Pancreas (tissue), 10 donors: ENCODE measurements around the gene ID4. TPM values are rescaled to one million over a fixed set of nuclear protein-coding genes. Genes with fewer than 3 reads are reported as not detected.

ENCODE experiments used
- ATAC-seq, 4 donors: fragments of 200-7000 bp; cut with Tn5 transposase; one replicate each; pipeline versions ENCODE4 v1.8.0 to v1.9.1; 2020; ENCODE audit warnings: mild to moderate bottlenecking in 4 of 4, moderate library complexity in 4 of 4
- DNase-seq, 6 donors: peaks; one replicate each; pipeline ENCODE4 v3.0.0-alpha.2; 2020
- FAIRE-seq: peaks from 2 replicates; lab custom pipeline; 2012; peaks lifted over from hg19 to GRCh38; lab: Jason Lieb, UNC
- H3K27ac ChIP-seq, 4 donors: fragments of 200-600 bp; sonication (generic); 1 replicate in 3 of 4; 2 replicates in 1 of 4; pipeline versions ENCODE4 v1.5.0 to v1.8.0; 2020
- H3K27me3 ChIP-seq, 4 donors: fragments of 200-600 bp; one replicate each; pipeline ENCODE4 v1.8.0; 2021
- H3K36me3 ChIP-seq, 3 donors: fragments of 200-600 bp; sonication (generic) in 1 of 3; one replicate each; pipeline versions ENCODE4 v1.5.0 to v1.8.0; 2020 to 2021
- H3K4me1 ChIP-seq, 3 donors: fragments of 200-600 bp; one replicate each; pipeline ENCODE4 v1.8.0; 2021
- H3K4me3 ChIP-seq, 4 donors: fragments of 200-600 bp; sonication (generic) in 2 of 4; one replicate each; pipeline versions ENCODE4 v1.5.0 to v1.8.0; 2020 to 2021
- H3K9me3 ChIP-seq, 4 donors: fragments of 200-600 bp; one replicate each; pipeline ENCODE4 v1.8.0; 2021
- WGBS, 2 donors: extraction: QIAGEN DNeasy Blood & Tissue Kit; methylation state at CpG; one replicate each; pipeline ENCODE4 v1.1.7; 2013; 5-methylcytosine and 5-hydroxymethylcytosine counted together
- intact Hi-C, 3 donors: fragments of 100-400 bp; cut with DNase I; formaldehyde crosslinking; loops; one replicate each; pipeline versions ENCODE4 v1.11.1 to v1.14.2; 2022
- polyA plus RNA-seq, 2 donors: library from polyadenylated mRNA; stranded (reverse); fragments of 200-250 nt; gene quantifications; one replicate each; pipeline ENCODE4 v1.2.3, GENCODE V29; 2013
- total RNA-seq, 6 donors: library from RNA; stranded (reverse); fragmentation: NEBNext Ultra II Directional in 4 of 6; extraction: Animal tissue kit (Norgen Biotek cat#: 25700) in 4 of 6; gene quantifications; one replicate each; pipeline versions ENCODE4 v1.2.1 to v1.2.4, GENCODE V29; 2021 to 2023
- TF ChIP-seq, protein P1 (sequence below), 4 donors: fragments of 200-600 bp; sonication (generic) in 3 of 4; IDR thresholded peaks; one replicate each; pipeline versions ENCODE4 v1.5.0 to v1.8.0; 2021; ENCODE audit warnings: antibody characterized with exemption in 4 of 4
- donor health status: healthy with polysubstance abuse.
- donor health status: DM: no; HTN: no; CAD: no; lungs with moderate emphysema.
- donor health status: DM: no; HTN: no; CAD: no.
- donor health status: control.
- donor health status: control.
- donor health status: Bipolar disorder and iron deficiency.
- donor health status: DM: yes; HTN: yes; CAD: no.
- donor health status: DM: no; HTN: no; CAD: no.
- donor health status: DM: no; HTN: no; CAD: no.
- donor health status: DM: yes; HTN: yes; CAD: no.

Gene ID4
- total and polyA plus RNA-seq, 8 donors: 11.8 to 23.0 (median 16.8) TPM

DNA sequence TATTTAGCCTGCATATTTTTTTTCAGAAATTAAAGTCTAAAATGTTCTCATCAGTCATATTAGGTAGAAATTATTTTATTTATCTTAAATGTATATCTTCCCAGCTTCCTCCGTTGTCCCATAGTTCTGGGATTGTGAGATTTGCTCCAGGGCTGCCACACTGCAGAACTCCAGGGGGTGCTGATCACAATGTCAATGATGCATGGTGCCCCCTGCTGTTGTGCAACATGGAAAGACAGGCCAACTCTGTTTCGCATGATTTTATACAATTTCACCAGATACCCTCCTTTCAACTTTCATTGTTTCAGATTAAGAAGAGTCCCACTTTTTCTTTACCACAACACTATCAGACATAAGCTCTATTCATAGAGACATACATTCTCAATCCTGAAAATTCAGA is 35.9 kb downstream of the ID4 start:
- peak in 1 of 4 donors; percentile 38 for ATAC-seq
- intact Hi-C loops: no loop called here
- Histone ChIP-seq H3K27me3 (no peaks in the 10 kb centered on the region), H3K4me1 (peaks cover 0 to 3% (median 0%) of the 10 kb centered on the region in 3 donors), H3K36me3 (no peaks in the 10 kb centered on the region), H3K27ac (no peak overlapping the region), H3K4me3 (no peak overlapping the region), H3K9me3 (no peaks in the 10 kb centered on the region)
- TF ChIP-seq, protein P1, sequence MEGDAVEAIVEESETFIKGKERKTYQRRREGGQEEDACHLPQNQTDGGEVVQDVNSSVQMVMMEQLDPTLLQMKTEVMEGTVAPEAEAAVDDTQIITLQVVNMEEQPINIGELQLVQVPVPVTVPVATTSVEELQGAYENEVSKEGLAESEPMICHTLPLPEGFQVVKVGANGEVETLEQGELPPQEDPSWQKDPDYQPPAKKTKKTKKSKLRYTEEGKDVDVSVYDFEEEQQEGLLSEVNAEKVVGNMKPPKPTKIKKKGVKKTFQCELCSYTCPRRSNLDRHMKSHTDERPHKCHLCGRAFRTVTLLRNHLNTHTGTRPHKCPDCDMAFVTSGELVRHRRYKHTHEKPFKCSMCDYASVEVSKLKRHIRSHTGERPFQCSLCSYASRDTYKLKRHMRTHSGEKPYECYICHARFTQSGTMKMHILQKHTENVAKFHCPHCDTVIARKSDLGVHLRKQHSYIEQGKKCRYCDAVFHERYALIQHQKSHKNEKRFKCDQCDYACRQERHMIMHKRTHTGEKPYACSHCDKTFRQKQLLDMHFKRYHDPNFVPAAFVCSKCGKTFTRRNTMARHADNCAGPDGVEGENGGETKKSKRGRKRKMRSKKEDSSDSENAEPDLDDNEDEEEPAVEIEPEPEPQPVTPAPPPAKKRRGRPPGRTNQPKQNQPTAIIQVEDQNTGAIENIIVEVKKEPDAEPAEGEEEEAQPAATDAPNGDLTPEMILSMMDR (IDR thresholded peaks at IDR 0.05): no peak
- no peak for DNase-seq
- no peak for FAIRE-seq
- 81 to 87% methylated on average over 2 of the region's 2 CpGs for WGBS, 2 donors

GRCh38 chr6:19876672-19877071 is 39.5 kb downstream of the ID4 start:
- no peak for FAIRE-seq
- intact Hi-C loops: no loop called here
- no peak for ATAC-seq

DNA sequence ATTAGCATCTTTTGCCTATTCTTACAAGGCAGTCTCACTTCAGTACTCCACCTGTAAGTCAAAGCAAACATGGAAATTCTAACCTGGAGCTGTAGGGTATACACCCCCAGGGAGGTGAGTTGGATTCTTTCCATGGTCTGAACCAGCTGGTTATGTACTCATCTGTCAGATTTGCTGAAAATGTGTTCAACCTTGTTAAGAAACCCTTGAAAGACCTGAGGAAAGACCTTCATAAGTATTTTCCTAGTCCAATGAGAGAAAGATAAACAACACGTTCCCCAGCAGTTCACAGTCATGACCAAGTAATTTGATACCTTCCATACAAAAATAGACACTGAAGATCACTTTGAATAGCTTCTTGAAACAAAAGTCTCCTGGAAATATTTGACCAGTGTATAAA is 42.5 kb downstream of the ID4 start:
- TF ChIP-seq, protein P1 (IDR thresholded peaks at IDR 0.05): no peak
- no peak overlapping the region for H3K4me3 ChIP-seq
- H3K27ac ChIP-seq: no peak overlapping the region
- no peaks in the 10 kb centered on the region for H3K4me1 ChIP-seq
- H3K36me3 ChIP-seq: no peaks in the 10 kb centered on the region
- no peak for ATAC-seq
- DNase-seq: no peak
- intact Hi-C loops: no loop called here
- H3K27me3 ChIP-seq: no peaks in the 10 kb centered on the region
- WGBS, 2 donors: 13 to 26% methylated on average over 1 of the region's 1 CpG
- no peak for FAIRE-seq
- no peaks in the 10 kb centered on the region for H3K9me3 ChIP-seq

More at GRCh38 chr6:19876672-19877071, 39.5 kb downstream of the ID4 start:
- Histone ChIP-seq H3K4me1 (no peaks in the 10 kb centered on the region), H3K9me3 (no peaks in the 10 kb centered on the region), H3K27ac (no peak overlapping the region), H3K27me3 (no peaks in the 10 kb centered on the region), H3K4me3 (no peak overlapping the region), H3K36me3 (no peaks in the 10 kb centered on the region)
- TF ChIP-seq, protein P1 (IDR thresholded peaks at IDR 0.05): no peak
- WGBS, 2 donors: 86 to 93% methylated on average over 5 of the region's 5 CpGs
- DNase-seq: no peak

GRCh38 chr6:19880066-19880465 is 42.9 kb downstream of the ID4 start:
- intact Hi-C loops: no loop called here
- no peaks in the 10 kb centered on the region for H3K27me3 ChIP-seq
- no peak overlapping the region for H3K4me3 ChIP-seq
- ATAC-seq: no peak
- no peak for FAIRE-seq
- DNase-seq: no peak
- no peaks in the 10 kb centered on the region for H3K36me3 ChIP-seq
- WGBS, 2 donors: 62 to 64% methylated on average over 2 of the region's 2 CpGs
- TF ChIP-seq, protein P1 (IDR thresholded peaks at IDR 0.05): no peak
- H3K9me3 ChIP-seq: no peaks in the 10 kb centered on the region
- H3K27ac ChIP-seq: no peak overlapping the region
- no peaks in the 10 kb centered on the region for H3K4me1 ChIP-seq

DNA sequence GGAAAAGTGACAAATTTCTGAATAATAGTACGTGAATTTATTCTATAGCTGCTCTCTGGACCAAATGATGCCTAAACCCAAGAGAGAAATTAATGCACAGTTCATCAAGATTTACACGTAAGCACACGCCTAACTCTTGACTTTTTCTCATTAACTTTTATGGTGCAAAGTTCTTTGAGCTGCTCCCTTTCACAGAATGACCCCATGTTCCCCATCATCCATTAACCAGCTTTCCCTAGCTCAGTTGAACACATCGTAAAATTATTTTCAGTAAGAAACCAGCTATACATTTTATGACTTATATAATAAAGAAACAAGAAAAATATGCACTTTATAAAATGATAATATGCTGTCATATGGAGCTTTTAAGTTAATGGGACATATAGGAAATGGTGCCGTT is 54.3 kb downstream of the ID4 start:
- no peak overlapping the region for H3K27ac ChIP-seq
- ATAC-seq (no peak), FAIRE-seq (no peak), DNase-seq (no peak)
- H3K4me3 ChIP-seq: no peak overlapping the region
- no peaks in the 10 kb centered on the region for H3K36me3 ChIP-seq
- whole genome bisulfite sequencing, 2 donors: 72 to 81% methylated on average over 5 of the region's 5 CpGs
- no peaks in the 10 kb centered on the region for H3K27me3 ChIP-seq
- TF ChIP-seq, protein P1 (IDR thresholded peaks at IDR 0.05): no peak
- no peaks in the 10 kb centered on the region for H3K4me1 ChIP-seq
- no peaks in the 10 kb centered on the region for H3K9me3 ChIP-seq
- intact Hi-C loops: no loop called here
